GM18873 (cell line): ENCODE measurements around the gene SLC36A1.

ENCODE experiments used
- ATAC-seq: cut with Tn5 transposase; IDR thresholded peaks from one replicate; pipeline ENCODE4 v1.9.1; 2021; ENCODE audit warnings: mild to moderate bottlenecking, moderate library complexity, moderate number of reproducible peaks; ENCODE audit not compliant: unreplicated experiment, low FRiP score

Gene SLC36A1

GRCh38 chr5:151523335-151523734 is 75.9 kb downstream of the SLC36A1 start:
- ATAC-seq: no peak

GRCh38 chr5:151528153-151528552 is 80.8 kb downstream of the SLC36A1 start:
- ATAC-seq: no peak

GRCh38 chr5:151528996-151529395 is 81.6 kb downstream of the SLC36A1 start:
- no peak for ATAC-seq

GRCh38 chr5:151531581-151531980 is 84.2 kb downstream of the SLC36A1 start:
- no peak for ATAC-seq

GRCh38 chr5:151532416-151532815 is 85.0 kb downstream of the SLC36A1 start:
- ATAC-seq: no peak

GRCh38 chr5:151534350-151534749 is 86.9 kb downstream of the SLC36A1 start:
- no peak for ATAC-seq

- no peak for ATAC-seq
These were observed 89.6 kb downstream of the SLC36A1 start for GRCh38 chr5:151537044-151537443.

- no peak for ATAC-seq
These were observed 94.2 kb downstream of the SLC36A1 start for GRCh38 chr5:151541571-151541970.
